HG03097 (cell line): ENCODE data around the gene RRP15.
A peak's percentile ranks its signal among the peaks of the same experiment; 100 is the strongest.

Experiments
- ATAC-seq: cut with Tn5 transposase; IDR thresholded peaks from one replicate; pipeline ENCODE4 v1.9.1; 2021; ENCODE audit not compliant: unreplicated experiment, low FRiP score

Gene RRP15

GRCh38 chr1:218332416-218332815 lies 47.3 kb downstream of the RRP15 start:
- no peak for ATAC-seq

GRCh38 chr1:218336328-218336727 lies 51.2 kb downstream of the RRP15 start:
- ATAC-seq = no peak

GRCh38 chr1:218339267-218339831 lies 54.3 kb downstream of the RRP15 start:
- no peak for ATAC-seq

GRCh38 chr1:218341325-218341724 lies 56.2 kb downstream of the RRP15 start:
- ATAC-seq = no peak

GRCh38 chr1:218342091-218342490 lies 57.0 kb downstream of the RRP15 start:
- no peak for ATAC-seq

- peak; percentile 39 for ATAC-seq
These were observed 60.0 kb downstream of the RRP15 start, which contains the start of gene TGFB2 for GRCh38 chr1:218344814-218345672. Gene TGFB2 (plus strand): TSS chr1:218345336. CDS start chr1:218346702, 1,366 bp downstream.

GRCh38 chr1:218345673-218346390 lies 60.7 kb downstream of the RRP15 start:
- ATAC-seq = peak; percentile 57

- no peak for ATAC-seq
These were observed 61.5 kb downstream of the RRP15 start for GRCh38 chr1:218346391-218347204.

- ATAC-seq = no peak
These were observed 62.2 kb downstream of the RRP15 start for GRCh38 chr1:218347336-218347722.

GRCh38 chr1:218347723-218348627 lies 62.9 kb downstream of the RRP15 start:
- ATAC-seq = no peak

- ATAC-seq = no peak
These were observed 63.6 kb downstream of the RRP15 start for GRCh38 chr1:218348628-218349071.

GRCh38 chr1:218349348-218350034 lies 64.4 kb downstream of the RRP15 start:
- ATAC-seq = no peak

- ATAC-seq = no peak
These were observed 65.0 kb downstream of the RRP15 start for GRCh38 chr1:218350035-218350525.

GRCh38 chr1:218350801-218351266 lies 65.7 kb downstream of the RRP15 start:
- ATAC-seq = no peak

- peak; percentile 58 for ATAC-seq
These were observed 66.4 kb downstream of the RRP15 start for GRCh38 chr1:218351391-218352074.

- no peak for ATAC-seq
These were observed 67.0 kb downstream of the RRP15 start for GRCh38 chr1:218352075-218352438.

GRCh38 chr1:218353656-218354055 lies 68.6 kb downstream of the RRP15 start:
- no peak for ATAC-seq

GRCh38 chr1:218355278-218355677 lies 70.2 kb downstream of the RRP15 start:
- no peak for ATAC-seq
